PC-9 (cell line): ENCODE results near the gene PTGFRN.

Source experiments
- EZH2 ChIP-seq: fragments of 200-600 bp; sonication (generic); IDR thresholded peaks from 2 replicates; pipeline ENCODE4 v1.8.0; 2017; ENCODE audit warnings: antibody characterized with exemption, low read depth
- TF ChIP-seq, protein P1 (sequence below): fragments of 200-600 bp; sonication (generic); conservative IDR thresholded peaks from 2 replicates; pipeline ENCODE4 v1.6.1; 2017; ENCODE audit warnings: mixed run types, antibody characterized with exemption, mild to moderate bottlenecking, moderate library complexity

DNA sequence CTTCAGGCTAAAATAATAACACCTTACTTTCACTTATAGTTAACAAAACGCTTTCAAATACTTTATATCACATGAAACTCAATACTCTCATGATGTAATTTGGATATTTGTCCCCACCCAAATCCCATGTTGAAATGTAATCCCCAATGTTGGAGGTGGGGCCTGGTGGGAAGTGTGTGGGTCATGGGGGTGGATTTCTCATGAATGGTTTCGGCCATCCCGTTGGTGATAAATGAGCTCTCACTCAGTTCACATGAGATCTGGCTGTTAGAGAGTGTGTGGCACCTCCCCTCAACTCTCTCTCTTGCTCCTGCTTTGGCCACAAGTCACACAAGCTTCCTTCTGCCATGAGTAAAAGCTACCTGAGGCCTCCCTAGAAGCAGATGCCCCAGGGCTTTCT, 22.5 kb upstream of the PTGFRN start:
- TF ChIP-seq, protein P1, sequence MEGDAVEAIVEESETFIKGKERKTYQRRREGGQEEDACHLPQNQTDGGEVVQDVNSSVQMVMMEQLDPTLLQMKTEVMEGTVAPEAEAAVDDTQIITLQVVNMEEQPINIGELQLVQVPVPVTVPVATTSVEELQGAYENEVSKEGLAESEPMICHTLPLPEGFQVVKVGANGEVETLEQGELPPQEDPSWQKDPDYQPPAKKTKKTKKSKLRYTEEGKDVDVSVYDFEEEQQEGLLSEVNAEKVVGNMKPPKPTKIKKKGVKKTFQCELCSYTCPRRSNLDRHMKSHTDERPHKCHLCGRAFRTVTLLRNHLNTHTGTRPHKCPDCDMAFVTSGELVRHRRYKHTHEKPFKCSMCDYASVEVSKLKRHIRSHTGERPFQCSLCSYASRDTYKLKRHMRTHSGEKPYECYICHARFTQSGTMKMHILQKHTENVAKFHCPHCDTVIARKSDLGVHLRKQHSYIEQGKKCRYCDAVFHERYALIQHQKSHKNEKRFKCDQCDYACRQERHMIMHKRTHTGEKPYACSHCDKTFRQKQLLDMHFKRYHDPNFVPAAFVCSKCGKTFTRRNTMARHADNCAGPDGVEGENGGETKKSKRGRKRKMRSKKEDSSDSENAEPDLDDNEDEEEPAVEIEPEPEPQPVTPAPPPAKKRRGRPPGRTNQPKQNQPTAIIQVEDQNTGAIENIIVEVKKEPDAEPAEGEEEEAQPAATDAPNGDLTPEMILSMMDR = no peak
- TF ChIP-seq EZH2 = no peak
